Osteocyte (in vitro differentiated cells): ENCODE measurements around the gene ETV6. TPM values are rescaled to one million over a fixed set of nuclear protein-coding genes. Genes with fewer than 3 reads are reported as not detected.

Source experiments
- DNase-seq: peaks from one replicate; pipeline ENCODE4 v3.0.0; 2021; ENCODE audit warnings: mixed read lengths; ENCODE audit not compliant: unreplicated experiment; ENCODE audit errors: extremely low spot score
- H3K27ac Mint-ChIP-seq: one replicate; pipeline ENCODE4 v1.8.0; 2021; ENCODE audit warnings: mild to moderate bottlenecking, mixed read lengths; ENCODE audit not compliant: unreplicated experiment
- H3K27me3 Mint-ChIP-seq: one replicate; pipeline ENCODE4 v1.8.0; 2021; ENCODE audit warnings: mixed read lengths; ENCODE audit not compliant: unreplicated experiment
- H3K36me3 Mint-ChIP-seq: one replicate; pipeline ENCODE4 v1.8.0; 2021; ENCODE audit warnings: mixed read lengths; ENCODE audit not compliant: unreplicated experiment
- H3K4me1 Mint-ChIP-seq: one replicate; pipeline ENCODE4 v1.8.0; 2021; ENCODE audit warnings: mixed read lengths; ENCODE audit not compliant: unreplicated experiment
- H3K4me3 Mint-ChIP-seq: one replicate; pipeline ENCODE4 v1.8.0; 2021; ENCODE audit warnings: mild to moderate bottlenecking, moderate library complexity, mixed read lengths; ENCODE audit not compliant: unreplicated experiment
- H3K9me3 Mint-ChIP-seq: one replicate; pipeline ENCODE4 v1.8.0; 2021; ENCODE audit warnings: mixed read lengths; ENCODE audit not compliant: unreplicated experiment
- total RNA-seq: library from RNA; stranded (reverse); gene quantifications from 2 replicates; pipeline ENCODE4 v1.2.1, GENCODE V29; 2021
- TF ChIP-seq, protein P1 (sequence below): fragments of 200-600 bp; sonication (generic); IDR thresholded peaks from 2 replicates; pipeline ENCODE4 v1.5.0; 2021; ENCODE audit warnings: antibody characterized with exemption, mild to moderate bottlenecking, moderate library complexity

Gene ETV6
- total RNA-seq, 1 donor from 2014 or later: 24.4 TPM

DNA sequence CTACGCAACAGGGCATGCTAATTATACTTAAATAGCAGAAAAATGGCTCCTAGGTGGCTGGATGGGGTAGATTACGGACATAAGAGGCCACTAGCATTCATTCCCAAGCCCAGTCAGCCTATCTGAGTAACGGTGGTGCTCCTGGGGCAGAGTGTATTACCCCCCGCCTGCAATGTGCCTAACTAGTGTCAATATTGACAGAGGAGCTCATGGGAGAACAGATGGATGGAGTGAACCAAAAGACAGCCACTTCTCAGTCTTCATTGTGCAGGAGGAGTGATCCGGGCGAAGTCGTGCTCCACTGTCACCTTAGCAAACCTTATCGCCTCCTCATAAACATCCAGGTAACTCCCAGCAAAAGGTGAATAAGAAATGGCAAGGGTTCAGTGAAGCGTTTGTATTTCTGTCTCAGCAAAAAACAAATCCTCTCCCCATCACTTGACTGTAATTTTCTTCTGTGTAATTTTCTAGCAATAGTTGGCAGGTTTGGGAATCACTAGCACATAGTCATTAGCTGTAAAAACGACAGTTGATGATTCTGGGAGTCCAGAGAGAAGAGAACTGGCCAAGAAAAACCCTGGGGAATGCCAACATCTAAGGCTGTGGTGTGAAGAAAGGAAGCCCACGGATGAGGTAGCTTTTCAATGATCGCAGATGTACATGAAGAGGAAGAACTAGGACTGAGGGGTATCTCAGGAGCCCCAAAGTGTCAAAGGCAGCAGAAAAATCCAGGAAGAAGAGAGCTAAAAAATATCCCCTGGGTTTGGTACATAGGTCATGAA lies 294.6 kb downstream of the ETV6 start:
- Mint-ChIP-seq H3K4me1 (no peaks in the 10 kb centered on the region), H3K27ac (no peak overlapping the region), H3K4me3 (no peak overlapping the region), H3K27me3 (peaks cover 25% of the 10 kb centered on the region), H3K36me3 (no peaks in the 10 kb centered on the region), H3K9me3 (peaks cover 4% of the 10 kb centered on the region)
- no peak for DNase-seq
- TF ChIP-seq, protein P1, sequence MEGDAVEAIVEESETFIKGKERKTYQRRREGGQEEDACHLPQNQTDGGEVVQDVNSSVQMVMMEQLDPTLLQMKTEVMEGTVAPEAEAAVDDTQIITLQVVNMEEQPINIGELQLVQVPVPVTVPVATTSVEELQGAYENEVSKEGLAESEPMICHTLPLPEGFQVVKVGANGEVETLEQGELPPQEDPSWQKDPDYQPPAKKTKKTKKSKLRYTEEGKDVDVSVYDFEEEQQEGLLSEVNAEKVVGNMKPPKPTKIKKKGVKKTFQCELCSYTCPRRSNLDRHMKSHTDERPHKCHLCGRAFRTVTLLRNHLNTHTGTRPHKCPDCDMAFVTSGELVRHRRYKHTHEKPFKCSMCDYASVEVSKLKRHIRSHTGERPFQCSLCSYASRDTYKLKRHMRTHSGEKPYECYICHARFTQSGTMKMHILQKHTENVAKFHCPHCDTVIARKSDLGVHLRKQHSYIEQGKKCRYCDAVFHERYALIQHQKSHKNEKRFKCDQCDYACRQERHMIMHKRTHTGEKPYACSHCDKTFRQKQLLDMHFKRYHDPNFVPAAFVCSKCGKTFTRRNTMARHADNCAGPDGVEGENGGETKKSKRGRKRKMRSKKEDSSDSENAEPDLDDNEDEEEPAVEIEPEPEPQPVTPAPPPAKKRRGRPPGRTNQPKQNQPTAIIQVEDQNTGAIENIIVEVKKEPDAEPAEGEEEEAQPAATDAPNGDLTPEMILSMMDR: no peak
